Ramos (cell line): ENCODE data around the gene PRKCA.
"Not testable (repeated sequence)": the region's sequence is repeated elsewhere in the genome, so short reads cannot be mapped to it uniquely, and the experiment has no call there.

Experiments used
- in situ Hi-C: fragments of 300-500 bp; cut with MboI; formaldehyde crosslinking; loops from one replicate; pipeline ENCODE4 v1.14.3; 2022; ENCODE audit warnings: low sequenced_read_pairs; ENCODE audit not compliant: unreplicated experiment

Gene PRKCA

DNA sequence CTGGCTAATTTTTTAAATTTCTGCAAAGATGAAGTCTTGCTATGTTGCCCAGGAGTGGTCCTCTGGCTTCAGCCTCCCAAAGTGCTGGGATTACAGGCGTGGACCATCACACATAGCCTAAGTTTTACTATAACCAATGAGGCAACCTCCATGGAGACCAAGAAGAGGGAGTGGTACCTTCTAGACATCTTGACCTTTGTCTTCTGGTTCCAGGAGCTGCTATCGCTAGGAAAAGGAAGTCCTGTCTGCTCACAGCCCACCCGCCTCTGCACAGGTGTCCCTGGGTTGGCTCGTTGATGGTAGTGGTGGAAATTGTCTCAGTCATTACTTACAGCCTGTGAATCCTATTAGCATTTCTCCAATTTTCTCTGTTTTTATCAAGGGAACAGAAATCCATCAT lies 169.7 kb downstream of the PRKCA start:
- in situ Hi-C loops, result no loop called here

DNA sequence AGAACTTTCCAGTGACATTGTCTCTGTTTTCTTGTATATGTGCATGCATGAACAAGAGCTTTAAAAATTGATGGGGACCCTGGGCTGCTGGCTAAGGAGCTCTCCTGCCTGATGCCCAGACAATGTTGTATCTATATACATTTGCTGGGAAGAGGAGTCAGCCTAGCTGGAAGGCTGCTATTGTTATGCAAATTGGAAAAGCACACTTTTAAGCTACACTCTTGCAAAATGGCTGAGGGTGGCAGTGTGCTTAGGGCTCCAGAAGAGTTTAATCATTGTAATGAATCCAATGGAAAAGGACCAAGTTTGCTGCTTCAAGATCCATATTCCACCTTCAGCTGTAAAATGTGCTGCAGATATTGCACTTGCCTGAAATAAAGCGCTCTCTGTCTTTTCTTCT lies 171.8 kb downstream of the PRKCA start:
- in situ Hi-C loops, result no loop called here

DNA sequence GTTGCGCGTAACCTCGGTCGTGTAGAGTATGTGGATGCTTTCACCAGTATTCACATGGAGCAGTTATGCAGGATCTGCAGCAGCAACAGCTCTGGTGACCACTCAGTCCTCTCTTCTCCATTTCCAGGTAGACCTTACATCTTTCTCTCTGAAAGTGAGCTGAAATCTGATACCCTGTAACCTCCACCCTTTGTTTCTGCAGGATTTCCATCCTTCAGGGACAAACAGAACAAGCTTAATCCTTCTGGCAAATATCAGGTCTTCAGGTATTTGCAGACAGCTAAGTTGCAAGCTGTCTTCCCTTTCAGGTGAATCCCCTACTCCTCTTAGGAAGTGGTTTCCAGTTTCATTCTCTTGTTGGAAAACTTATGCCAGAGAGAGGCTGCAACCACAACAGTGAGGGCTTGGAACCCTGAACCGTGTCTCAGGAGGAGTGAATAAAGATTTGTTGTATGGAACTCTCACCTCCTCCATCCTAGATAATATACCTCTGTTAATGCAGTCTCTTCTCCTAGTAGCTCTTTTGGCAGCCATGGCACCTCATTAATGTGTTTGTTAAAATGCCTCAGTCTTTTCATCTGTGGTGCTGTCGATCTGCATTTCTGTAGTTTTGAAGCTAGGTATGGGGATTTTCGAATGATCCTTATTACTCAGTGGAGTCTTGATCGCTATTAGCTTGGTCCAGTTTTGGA lies 172.5 kb downstream of the PRKCA start:
- in situ Hi-C loops, result no loop called here

DNA sequence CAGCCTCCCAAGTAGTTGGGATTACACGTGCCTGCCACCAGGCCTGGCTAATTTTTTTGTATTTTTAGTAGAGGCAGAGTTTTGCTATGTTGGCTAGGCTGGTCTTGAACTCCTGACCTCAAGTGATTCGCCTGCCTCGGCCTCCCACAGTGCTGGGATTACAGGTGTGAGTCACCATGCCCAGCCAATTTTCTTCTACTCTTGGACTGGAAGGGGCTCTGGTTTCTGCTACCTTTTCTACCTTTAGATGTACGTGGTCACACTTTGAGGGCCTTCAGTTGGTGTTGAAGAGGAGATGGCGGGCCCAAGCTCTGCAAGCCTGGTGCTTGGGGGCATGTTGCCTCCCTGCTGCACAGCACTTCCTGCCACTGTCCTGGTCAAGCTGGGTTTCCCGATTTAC lies 173.6 kb downstream of the PRKCA start:
- in situ Hi-C loops, result no loop called here

DNA sequence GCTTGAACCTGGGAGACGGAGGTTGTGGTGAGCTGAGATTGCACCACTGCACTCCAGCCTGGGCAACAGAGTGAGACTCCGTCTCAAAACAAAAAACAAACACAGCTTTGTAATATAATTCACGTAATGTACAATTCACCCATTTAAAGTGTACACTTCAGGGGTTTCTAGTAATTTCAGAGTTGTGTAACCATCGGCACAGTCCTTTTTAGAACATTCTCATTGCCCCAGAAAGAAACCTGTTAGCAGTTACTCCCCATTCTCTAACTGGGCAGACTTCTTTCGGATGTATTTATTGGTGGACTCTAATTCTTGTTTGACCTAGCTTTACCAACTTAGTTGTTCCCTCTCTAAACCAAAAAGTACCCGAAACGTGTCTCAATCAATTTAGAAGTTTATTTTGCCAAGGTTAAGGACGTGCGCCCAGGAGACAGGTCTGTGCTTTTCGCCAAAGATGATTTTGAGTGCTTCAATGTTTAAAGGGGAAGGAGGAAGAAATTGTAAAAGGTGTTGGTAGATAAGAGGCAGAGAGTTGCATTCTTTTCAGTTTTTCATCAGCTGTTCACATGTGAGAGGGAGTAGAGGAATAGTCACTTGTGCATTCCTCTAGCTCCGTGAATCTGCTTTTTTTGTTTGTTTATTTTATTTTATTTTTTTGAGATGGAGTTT lies 175.3 kb downstream of the PRKCA start:
- in situ Hi-C loops, result no loop called here

DNA sequence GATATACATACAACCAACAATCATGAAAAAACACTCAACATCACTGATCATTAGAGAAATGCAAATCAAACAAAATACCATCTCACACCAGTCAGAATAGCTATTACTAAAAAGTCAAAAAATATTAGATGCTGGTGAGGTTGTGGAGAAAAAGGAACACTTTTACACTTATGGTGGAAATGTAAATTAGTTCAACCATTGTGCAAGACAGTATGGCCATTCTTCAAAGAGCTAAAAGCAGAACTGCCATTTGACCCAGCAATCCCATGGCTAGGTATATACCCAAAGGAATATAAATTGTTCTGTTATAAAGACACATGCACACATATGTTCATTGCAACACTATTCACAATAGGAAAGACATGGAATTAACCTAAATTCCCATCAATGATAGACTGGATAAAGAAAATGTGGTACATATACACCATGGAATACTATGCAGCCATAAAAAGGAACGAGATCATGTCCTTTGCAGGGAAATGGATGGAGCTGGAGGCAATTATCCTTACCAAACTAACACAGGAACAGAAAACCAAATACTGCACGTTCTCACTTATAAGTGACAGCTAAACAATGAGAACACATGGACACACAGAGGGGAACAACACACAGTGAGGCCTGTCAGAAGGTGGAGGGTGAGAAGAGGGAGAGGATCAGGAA lies 176.9 kb downstream of the PRKCA start:
- in situ Hi-C loops, result not testable (repeated sequence)

DNA sequence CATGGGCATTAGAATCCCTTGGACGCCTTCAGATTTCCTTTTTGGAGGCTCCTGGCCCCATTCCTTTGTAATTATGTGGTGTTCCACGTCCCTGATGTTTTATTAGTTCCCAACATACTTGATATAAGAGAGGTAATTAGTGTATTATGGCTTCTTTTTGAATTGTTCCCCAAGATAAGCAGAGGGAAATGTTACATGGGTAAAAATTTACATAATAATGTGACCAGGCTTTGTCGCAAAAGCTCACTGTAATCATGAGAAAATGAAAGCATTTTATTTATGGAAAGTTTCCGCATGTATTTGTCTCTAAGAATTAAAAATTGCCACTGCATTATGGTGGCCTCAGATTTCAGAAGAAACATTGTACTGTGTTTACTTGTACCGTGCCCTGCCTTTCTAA lies 177.8 kb downstream of the PRKCA start:
- in situ Hi-C loops, result no loop called here

DNA sequence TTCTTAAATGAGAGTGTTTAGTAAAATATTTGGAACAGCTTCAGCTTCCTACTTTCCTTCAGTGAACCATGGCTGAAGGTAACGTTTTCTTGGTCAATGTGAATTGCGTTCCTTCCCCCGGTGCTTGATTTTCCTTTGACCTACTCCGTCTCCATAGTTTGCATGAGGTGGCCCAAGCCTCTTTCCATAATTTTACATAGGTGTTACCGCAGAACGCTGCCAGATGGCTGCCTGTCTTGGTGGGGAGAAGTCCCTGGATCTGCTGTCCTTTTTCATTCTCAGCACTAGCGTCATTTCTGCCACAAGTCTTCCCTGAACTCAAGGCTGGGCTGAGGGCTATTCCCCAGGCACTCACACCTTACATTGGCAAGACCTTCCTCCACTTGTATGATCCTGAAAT lies 178.4 kb downstream of the PRKCA start:
- in situ Hi-C loops, result no loop called here

DNA sequence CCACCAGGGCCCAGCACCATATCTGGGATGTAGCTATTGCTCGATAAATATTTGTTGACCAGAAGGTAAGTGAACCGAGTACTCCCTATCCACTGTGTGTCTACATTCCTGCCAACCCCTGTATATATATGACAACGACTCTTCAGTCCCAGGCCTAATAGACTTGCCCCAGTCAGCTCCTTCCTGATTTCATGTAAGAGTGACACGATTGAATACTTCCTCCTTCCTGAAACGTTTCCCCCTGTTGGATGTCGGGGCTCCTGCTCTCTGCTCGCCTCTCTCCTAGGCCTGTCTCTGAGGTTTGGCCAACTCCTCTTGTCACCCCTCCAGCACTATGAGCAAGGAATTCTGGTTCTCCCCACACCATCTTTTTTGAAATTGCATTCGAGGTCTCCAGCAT lies 178.9 kb downstream of the PRKCA start:
- in situ Hi-C loops, result no loop called here

DNA sequence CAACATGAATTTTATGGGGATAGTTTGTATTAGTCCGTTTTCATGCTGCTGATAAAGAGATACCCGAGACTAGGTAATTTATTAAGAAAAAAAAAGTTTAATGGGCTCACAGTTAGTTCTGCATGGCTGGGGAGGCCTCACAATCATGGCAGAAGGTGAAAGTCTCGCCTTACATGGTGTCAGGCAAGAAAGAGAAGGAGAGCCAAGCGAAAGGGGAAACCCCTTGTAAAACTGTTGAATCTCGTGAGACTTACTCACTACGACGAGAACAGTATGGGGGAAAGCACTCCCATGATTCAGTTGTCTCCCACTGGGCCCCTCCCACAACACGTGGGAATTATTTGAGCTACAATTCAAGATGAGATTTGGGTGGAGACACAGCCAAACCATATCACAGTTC lies 181.5 kb downstream of the PRKCA start:
- in situ Hi-C loops, result no loop called here

DNA sequence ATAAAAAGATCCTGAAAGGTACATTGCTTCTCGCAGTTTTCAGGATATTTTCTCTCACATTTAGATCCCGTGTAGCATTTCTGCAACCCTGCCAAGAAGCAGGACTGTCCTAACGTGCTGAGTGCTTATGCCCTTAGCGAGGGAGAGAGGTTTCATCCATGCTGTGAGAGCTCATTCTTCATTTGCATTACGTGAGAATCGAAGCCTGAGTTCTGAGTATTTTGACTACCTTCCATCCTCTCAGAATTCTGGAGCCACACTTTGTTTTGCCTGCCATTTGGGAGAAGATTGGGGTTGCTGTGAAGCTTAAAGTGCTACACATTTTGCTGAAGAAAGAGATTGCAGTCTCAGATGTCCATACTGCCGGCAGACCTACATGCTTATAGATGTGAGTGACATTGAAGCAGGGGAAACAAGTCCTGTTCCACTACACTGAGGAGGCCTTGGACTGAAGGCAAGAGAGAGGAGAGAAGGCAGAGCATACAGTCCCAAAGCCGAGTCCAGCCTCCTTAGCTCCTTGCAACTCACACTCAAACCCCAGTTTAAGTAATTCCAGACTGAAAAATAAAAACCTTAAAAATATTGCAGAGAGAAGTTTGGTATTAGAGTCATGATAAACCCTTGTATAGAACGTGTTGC lies 183.0 kb downstream of the PRKCA start:
- in situ Hi-C loops, result no loop called here

DNA sequence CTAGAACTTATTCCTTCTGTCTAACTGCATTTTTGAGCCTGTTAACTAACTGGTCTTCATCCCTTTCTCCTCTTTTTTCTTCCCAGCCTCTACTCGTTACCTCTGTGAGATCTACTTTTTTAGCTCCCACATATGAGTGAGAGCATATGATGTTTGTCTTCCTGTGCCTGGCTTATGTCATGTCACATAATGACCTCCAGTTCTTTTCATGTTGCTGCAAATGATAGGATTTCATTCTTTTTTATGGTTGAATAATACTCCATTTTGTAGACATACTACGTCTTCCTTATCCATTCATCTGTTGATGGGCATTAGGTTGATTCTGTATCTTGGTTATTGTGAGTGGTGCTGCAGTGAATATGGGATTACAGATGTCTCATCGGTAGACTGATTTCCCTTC lies 184.7 kb downstream of the PRKCA start:
- in situ Hi-C loops, result no loop called here

DNA sequence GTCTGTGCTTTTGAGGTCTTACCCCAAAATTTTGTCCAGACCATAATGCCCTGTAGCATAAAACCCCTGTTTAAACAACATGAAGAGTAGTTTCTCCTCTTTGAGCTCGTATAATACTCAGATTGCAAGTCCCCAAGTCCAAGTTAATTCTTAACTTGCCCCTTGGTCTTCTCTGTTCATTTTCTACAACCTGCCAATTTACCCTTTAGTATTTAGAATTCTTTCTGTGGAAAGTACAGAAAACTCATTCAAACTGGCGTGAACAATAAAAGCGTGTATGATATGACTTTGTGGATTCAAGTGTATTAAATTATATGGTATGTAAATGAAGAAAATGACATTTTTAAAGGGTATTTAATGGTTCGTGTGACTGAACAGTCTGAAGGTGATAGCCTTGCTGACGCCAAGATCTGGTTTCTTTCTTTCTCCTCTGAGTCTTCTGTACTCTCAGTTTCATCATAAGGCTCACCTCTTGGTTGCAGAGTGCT lies 185.6 kb downstream of the PRKCA start:
- in situ Hi-C loops, result no loop called here

DNA sequence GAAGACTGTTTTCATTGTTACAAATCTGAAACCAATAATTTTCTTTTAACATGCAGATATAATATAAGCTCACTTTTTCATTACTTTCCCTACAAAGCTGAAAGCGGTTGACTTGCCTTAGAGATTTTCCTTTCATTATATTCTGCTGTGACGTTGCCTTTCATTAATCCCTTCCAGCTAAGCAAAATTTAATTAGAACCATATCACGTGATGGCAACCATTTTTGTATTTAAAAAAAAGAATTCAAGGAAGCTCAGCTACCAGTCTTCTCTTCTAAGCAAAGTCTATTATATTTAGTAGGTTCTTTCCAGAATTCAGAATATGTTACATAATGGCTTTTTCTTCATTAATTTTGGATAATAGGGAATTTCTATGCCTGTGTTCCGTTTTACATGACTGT lies 186.5 kb downstream of the PRKCA start:
- in situ Hi-C loops, result no loop called here

DNA sequence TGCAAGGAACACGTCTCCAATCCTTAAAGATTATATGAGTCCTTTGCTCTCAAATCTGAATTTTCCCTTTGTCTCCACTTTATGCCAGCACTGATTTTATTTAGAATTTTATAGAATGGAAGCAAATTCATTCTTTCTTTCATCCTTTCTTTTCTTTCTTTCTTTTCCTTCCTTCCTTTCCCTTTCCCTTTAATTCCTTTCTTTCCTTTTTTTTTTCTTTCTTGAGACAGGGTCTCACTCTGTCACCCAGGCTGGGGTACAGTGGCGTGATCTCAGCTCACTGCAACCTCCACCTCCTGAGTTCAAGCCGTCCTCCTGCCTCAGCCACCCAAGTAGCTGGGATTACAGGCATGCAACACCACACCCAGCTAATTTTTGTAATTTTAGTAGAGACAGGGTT lies 187.2 kb downstream of the PRKCA start:
- in situ Hi-C loops, result not testable (repeated sequence)

DNA sequence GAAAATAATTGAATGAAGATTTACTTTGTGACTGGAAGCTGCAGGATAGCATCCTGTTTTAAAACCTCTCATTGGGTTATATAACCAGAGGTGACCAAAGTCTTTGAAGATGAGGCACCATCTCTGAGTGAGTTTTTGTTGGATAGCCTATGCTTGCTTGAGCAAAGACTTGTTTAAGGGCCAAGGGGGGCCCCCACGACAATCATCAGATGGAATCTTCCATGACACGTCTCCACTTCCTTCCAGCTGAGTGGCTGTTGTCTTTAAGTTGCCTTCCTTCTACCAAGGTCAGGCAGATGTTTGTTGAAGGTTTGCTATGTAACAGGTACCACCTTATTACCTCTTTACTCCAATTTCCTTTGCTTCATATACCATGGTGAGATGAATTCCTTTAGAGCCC lies 188.8 kb downstream of the PRKCA start:
- in situ Hi-C loops, result no loop called here

DNA sequence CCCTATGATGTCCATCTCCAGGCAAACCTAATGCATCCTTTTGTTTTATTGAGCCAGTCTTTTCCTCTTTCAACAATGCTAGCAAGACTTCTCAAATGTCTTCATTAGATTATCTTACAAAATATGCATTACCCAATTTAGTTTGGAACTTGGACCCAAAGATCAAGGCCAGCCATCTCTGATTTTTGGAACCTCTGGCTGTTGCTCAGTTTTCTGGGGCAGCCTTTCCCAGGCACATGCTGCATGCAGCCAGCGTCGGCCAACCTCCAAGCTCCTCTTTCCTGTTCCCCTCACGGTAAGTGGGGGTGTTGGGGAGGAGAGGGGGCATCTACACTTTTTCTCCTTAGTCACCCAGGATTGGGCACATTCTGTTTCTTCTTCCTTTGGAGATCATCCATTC lies 189.3 kb downstream of the PRKCA start:
- in situ Hi-C loops, result no loop called here

DNA sequence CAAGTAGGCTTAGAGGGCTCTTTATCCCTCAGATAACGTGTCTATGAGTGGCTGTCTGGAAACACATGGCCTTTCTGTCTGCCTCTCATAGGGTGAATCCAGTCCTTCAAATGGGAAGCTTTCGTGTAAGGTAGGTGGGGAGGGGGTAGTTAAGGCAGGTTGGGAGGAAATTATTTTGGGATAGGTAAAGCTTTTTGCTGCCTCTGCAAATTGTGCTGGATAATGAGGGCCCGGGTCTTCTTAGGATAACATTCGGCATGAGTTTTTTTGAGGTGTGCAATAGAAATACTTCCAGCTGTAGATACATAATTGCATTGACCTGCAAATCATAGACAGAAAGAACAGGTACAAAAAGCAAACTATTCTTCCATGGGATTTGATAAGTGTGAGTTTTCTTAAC lies 189.7 kb downstream of the PRKCA start:
- in situ Hi-C loops, result no loop called here

DNA sequence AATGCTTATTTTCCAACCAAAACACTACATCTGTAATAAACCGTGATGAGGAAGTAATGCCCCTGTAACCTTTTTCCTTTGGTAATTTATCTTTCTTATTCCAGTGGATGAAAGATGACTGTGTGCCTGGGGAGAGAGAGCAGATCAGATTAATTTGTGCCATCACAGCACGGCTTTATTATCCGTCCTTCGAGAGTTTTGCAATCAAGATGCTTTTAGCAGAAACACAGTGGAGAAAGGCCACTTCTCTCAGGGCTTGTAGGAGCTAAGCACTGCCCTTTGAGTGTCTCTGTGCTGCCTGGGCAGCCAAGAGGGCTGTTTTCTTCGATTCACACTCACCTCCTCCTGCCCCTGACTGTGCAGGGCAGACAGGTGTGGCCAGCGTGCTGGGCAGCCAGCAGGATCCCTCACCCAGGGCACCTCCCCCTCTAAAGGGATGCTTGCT lies 190.2 kb downstream of the PRKCA start:
- in situ Hi-C loops, result no loop called here

DNA sequence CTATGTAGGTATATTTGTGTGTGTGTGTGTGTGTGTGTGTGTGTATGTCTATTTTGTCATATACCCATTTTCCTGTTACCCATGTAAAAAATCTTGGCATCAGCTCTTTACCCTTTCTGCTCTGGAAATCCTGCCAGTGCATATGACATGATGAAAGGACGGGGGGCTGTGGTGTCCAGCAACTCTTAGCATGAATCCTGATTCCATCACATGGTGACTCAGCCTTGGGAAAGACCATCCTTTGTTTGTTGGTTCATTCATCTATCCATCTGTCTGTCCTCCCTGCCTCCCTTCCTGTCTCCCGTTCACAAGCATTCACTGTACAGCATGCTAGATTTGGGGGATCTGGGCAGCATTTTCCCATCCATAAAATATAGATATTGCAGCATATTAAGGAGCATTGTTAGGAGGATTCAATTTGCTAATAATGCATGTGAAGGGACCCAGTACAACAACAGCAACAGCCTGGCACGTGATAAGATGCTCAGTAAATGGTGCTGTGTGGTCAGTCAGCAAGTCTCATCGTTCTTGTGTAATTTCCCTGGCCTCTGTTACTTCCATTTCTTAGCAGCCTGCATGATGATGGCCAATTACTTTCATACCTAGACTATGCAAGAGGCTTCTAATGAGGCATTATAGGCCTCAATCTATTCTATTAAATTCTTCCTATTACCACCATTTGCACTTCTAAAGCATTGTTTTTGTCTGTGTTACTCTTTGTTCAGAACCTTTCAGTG lies 191.0 kb downstream of the PRKCA start:
- in situ Hi-C loops, result no loop called here
